Ishikawa (cell line): ENCODE data around the gene PDXDC1.

Experiments
- CEBPB ChIP-seq: IDR thresholded peaks from 2 replicates; pipeline ENCODE4 v1.6.1; 2012
- CREB1 ChIP-seq: IDR thresholded peaks from 2 replicates; pipeline ENCODE4 v1.6.1; 2012; ENCODE audit warnings: low read depth
- EGR1 ChIP-seq: IDR thresholded peaks from 2 replicates; pipeline ENCODE4 v1.6.1; 2012
- FOXM1 ChIP-seq: IDR thresholded peaks from 2 replicates; pipeline ENCODE4 v1.6.1; 2012; ENCODE audit warnings: low read depth, borderline replicate concordance
- MAX ChIP-seq: IDR thresholded peaks from 2 replicates; pipeline ENCODE4 v1.6.1; 2012
- NFIC ChIP-seq: IDR thresholded peaks from 2 replicates; pipeline ENCODE4 v1.6.1; 2012
- RAD21 ChIP-seq: IDR thresholded peaks from 2 replicates; pipeline ENCODE4 v1.6.1; 2012; ENCODE audit warnings: low read depth
- REST ChIP-seq: IDR thresholded peaks from 2 replicates; pipeline ENCODE4 v1.6.1; 2012; ENCODE audit warnings: low read depth, mild to moderate bottlenecking
- TAF1 ChIP-seq: IDR thresholded peaks from 2 replicates; pipeline ENCODE4 v1.6.1; 2012; ENCODE audit warnings: low read depth, mild to moderate bottlenecking
- TCF12 ChIP-seq: IDR thresholded peaks from 2 replicates; pipeline ENCODE4 v1.6.1; 2012; ENCODE audit warnings: low read depth
- TEAD4 ChIP-seq: IDR thresholded peaks from 2 replicates; pipeline ENCODE4 v1.6.1; 2012
- USF1 ChIP-seq: IDR thresholded peaks from 2 replicates; pipeline ENCODE4 v1.6.1; 2012
- YY1 ChIP-seq: IDR thresholded peaks from 2 replicates; pipeline ENCODE4 v1.6.1; 2012; ENCODE audit warnings: low read depth

Gene PDXDC1

GRCh38 chr16:15093955-15094827 is 119.4 kb downstream of the PDXDC1 start, which contains the start of gene RRN3:
RRN3 (minus strand) TSS chr16:15094272; CDS start chr16:15094233, 39 bp downstream.
- TF ChIP-seq NFIC (peak; percentile 46; the same call in 1 of the 2 replicates), TEAD4 (0 out of 2 replicates have a peak, but pooled peaks have one; percentile 25), TCF12 (0 out of 2 replicates have a peak, but pooled peaks have one; percentile 40), CREB1 (peak; percentile 56; the same call in 1 of the 2 replicates), YY1 (peak; percentile 81), TAF1 (peak; percentile 85), USF1 (peak; percentile 2; the same call in 1 of the 2 replicates), MAX (peak; percentile 85)

- TF ChIP-seq USF1: peak; percentile 51
Observed at GRCh38 chr16:15137514-15137913, 162.7 kb downstream of the PDXDC1 start.

GRCh38 chr16:15141586-15141985 is 166.8 kb downstream of the PDXDC1 start:
- no peak for TF ChIP-seq EGR1
- TF ChIP-seq RAD21: no peak
- no peak for TF ChIP-seq TEAD4
- TF ChIP-seq CREB1: no peak
- TF ChIP-seq REST: no peak
- no peak for TF ChIP-seq CEBPB
- TF ChIP-seq MAX: no peak
- TF ChIP-seq NFIC: no peak

GRCh38 chr16:15144092-15144631 is 169.3 kb downstream of the PDXDC1 start:
- TF ChIP-seq FOXM1: peak; percentile 88

GRCh38 chr16:15154650-15155562 is 180.1 kb downstream of the PDXDC1 start:
- TF ChIP-seq MAX (peak; percentile 63; the same call in 1 of the 2 replicates), EGR1 (peak; percentile 94)
